ENCODE results near the gene CLIP4. TPM values are rescaled to one million over a fixed set of nuclear protein-coding genes. Genes with fewer than 3 reads are reported as not detected.

CLIP4 gene
- total RNA-seq (2021) (14.9 and 18.2 TPM in 2 replicates), Bru-seq, nascent RNA (percentile 73 among the genes with signal in this experiment), BruChase-seq, experiment 1, labeled RNA remaining after a 2-hour chase (percentile 74 among the genes with signal in this experiment), BruChase-seq, experiment 2, labeled RNA remaining after a 6-hour chase (percentile 57 among the genes with signal in this experiment)
- long read RNA-seq, full-length matches to known transcripts: 3 of 14 reads
- long read RNA-seq, partial matches to known transcripts: 4 of 14 reads
- long read RNA-seq, other reads (novel, unspliced or antisense): 7 of 14 reads

- Histone ChIP-seq H3K9me3 (ENCODE audit: low read depth, low read length, poor library complexity, severe bottlenecking) (no peaks in the 10 kb centered on the region), H3K27ac (ENCODE audit: low read depth, low read length, poor library complexity, severe bottlenecking) (peak within 1 kb of the TSS; percentile 72), H3K36me3 (ENCODE audit: insufficient read depth, low read length, poor library complexity, severe bottlenecking) (no peaks in the 10 kb centered on the region), H3K4me1 (ENCODE audit: insufficient read depth, low read length, poor library complexity, severe bottlenecking) (peaks cover 18% of the 10 kb centered on the region), H3K27me3 (replicated peaks; ENCODE audit: insufficient read depth, low read depth, low read length, poor library complexity) (no peaks in the 10 kb centered on the region), H3K4me3 (ENCODE audit: low read depth, low read length, poor library complexity, severe bottlenecking) (peak within 1 kb of the TSS; percentile 58)
- DNase-seq (ENCODE audit: low spot score): peak; percentile 67
- TF ChIP-seq EZH2 (IDR thresholded peaks at IDR 0.05; ENCODE audit: borderline replicate concordance, low read depth, low read length, poor library complexity, severe bottlenecking) (no peak), CTCF (conservative IDR thresholded peaks at IDR 0.05; ENCODE audit: low read depth, low read length) (no peak)
- ChIA-PET CTCF (no interaction called here), POLR2A (ENCODE audit: low non-redundant PET) (no interaction called here)
- BruUV-seq (replicated peaks): no TSS peak
- intact Hi-C loops (cut with micrococcal nuclease; ENCODE audit: unreplicated experiment): no loop called here
Measured at GRCh38 chr2:29114946-29115609, at the start of gene CLIP4. TSS of gene CLIP4 (plus strand) at chr2:29115415. CDS start at chr2:29121389, 5,974 bp downstream.

- DNase-seq (ENCODE audit: low spot score): no peak
- no peak overlapping the region for H3K4me3 ChIP-seq (ENCODE audit: low read depth, low read length, poor library complexity, severe bottlenecking)
- no peaks in the 10 kb centered on the region for H3K27me3 ChIP-seq (replicated peaks; ENCODE audit: insufficient read depth, low read depth, low read length, poor library complexity)
- no peaks in the 10 kb centered on the region for H3K9me3 ChIP-seq (ENCODE audit: low read depth, low read length, poor library complexity, severe bottlenecking)
- ChIA-PET POLR2A (ENCODE audit: low non-redundant PET) (no interaction called here), CTCF (no interaction called here)
- no peaks in the 10 kb centered on the region for H3K4me1 ChIP-seq (ENCODE audit: insufficient read depth, low read length, poor library complexity, severe bottlenecking)
- no TSS peak for BruUV-seq (replicated peaks)
- intact Hi-C loops (cut with micrococcal nuclease; ENCODE audit: unreplicated experiment): no loop called here
- H3K27ac ChIP-seq (ENCODE audit: low read depth, low read length, poor library complexity, severe bottlenecking): no peak overlapping the region
- H3K36me3 ChIP-seq (ENCODE audit: insufficient read depth, low read length, poor library complexity, severe bottlenecking): no peaks in the 10 kb centered on the region
- TF ChIP-seq CTCF (conservative IDR thresholded peaks at IDR 0.05; ENCODE audit: low read depth, low read length): no peak
- no peak for TF ChIP-seq EZH2 (IDR thresholded peaks at IDR 0.05; ENCODE audit: borderline replicate concordance, low read depth, low read length, poor library complexity, severe bottlenecking)
Measured at GRCh38 chr2:29066271-29066860, 48.8 kb upstream of the CLIP4 start.

GRCh38 chr2:29066997-29067605, 48.1 kb upstream of the CLIP4 start:
- Histone ChIP-seq H3K9me3 (ENCODE audit: low read depth, low read length, poor library complexity, severe bottlenecking) (no peaks in the 10 kb centered on the region), H3K36me3 (ENCODE audit: insufficient read depth, low read length, poor library complexity, severe bottlenecking) (no peaks in the 10 kb centered on the region), H3K4me1 (ENCODE audit: insufficient read depth, low read length, poor library complexity, severe bottlenecking) (no peaks in the 10 kb centered on the region), H3K27me3 (replicated peaks; ENCODE audit: insufficient read depth, low read depth, low read length, poor library complexity) (no peaks in the 10 kb centered on the region), H3K4me3 (ENCODE audit: low read depth, low read length, poor library complexity, severe bottlenecking) (no peak overlapping the region), H3K27ac (ENCODE audit: low read depth, low read length, poor library complexity, severe bottlenecking) (no peak overlapping the region)
- ChIA-PET POLR2A (ENCODE audit: low non-redundant PET) (no interaction called here), CTCF (no interaction called here)
- no peak for DNase-seq (ENCODE audit: low spot score)
- TF ChIP-seq EZH2 (IDR thresholded peaks at IDR 0.05; ENCODE audit: borderline replicate concordance, low read depth, low read length, poor library complexity, severe bottlenecking): no peak
- no peak for TF ChIP-seq CTCF (conservative IDR thresholded peaks at IDR 0.05; ENCODE audit: low read depth, low read length)
- intact Hi-C loops (cut with micrococcal nuclease; ENCODE audit: unreplicated experiment): no loop called here
- BruUV-seq (replicated peaks): no TSS peak
